GM21576 (cell line): ENCODE measurements around the gene TSPAN9.

Source experiments
- ATAC-seq: cut with Tn5 transposase; IDR thresholded peaks from one replicate; pipeline ENCODE4 v1.9.1; 2021; ENCODE audit warnings: mild to moderate bottlenecking, moderate library complexity; ENCODE audit not compliant: unreplicated experiment

Gene TSPAN9

GRCh38 chr12:3075315-3075714 is 1.9 kb upstream of the TSPAN9 start:
- ATAC-seq = no peak

GRCh38 chr12:3077572-3078081 is 448 bp downstream of the TSPAN9 start:
- ATAC-seq = no peak

DNA sequence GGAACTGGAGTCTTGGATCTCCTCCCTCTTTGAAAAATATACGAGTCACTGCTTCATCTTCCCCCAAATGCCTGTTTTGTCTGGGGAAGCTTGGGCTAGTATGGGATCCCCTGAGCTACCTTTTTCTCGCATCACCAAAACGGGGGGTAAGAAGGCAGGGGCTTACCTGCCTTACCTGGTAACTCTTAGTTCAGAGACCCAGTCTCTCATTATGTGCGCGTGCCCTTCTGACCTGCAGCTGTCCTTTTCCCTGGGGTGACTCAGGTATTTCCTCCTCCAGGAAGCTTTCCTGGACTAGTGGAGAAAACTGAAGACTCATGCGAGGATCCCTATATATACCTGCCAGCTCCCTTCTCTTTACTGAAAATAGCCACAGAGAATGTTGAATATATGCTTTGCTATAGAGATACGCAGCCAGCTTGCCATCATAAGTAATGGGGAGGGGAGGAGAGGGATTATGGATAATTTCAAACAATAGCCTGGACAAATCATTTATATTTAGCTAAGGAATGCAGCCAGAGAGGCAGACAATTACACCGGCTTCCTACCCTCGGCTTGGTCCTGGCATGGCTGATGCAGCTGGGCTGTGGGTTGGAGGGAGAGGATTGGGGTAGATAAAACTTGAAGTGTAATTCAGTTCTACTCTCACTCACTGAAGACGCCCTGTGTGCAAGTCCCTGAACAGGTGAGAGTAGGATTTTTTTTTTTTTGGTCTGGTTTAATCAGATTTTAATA is 1.1 kb downstream of the TSPAN9 start:
- no peak for ATAC-seq

- ATAC-seq = no peak
These were observed 3.9 kb downstream of the TSPAN9 start for GRCh38 chr12:3081091-3081490.

DNA sequence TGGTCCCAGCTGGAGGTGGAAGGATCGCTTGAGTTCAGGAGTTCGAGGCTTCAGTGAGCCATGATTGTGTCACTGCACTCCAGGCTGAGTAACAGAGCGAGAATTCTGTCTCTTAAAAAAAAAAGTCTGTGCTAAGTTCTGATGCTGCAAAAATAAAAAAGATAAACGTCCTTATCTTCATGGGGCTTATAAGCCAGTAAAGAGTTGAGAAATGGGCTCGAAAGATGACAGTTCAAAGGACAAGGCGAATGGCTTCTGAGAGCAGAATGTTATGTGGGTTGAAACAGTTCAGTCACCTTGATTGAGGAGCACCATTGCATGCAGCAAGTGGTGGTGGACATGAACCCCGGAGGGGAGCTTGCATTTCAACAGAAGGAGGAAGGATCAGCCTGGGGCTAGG is 4.7 kb downstream of the TSPAN9 start:
- no peak for ATAC-seq

GRCh38 chr12:3083241-3083920 is 6.2 kb downstream of the TSPAN9 start:
- no peak for ATAC-seq

GRCh38 chr12:3083921-3084347 is 6.8 kb downstream of the TSPAN9 start:
- ATAC-seq = no peak

DNA sequence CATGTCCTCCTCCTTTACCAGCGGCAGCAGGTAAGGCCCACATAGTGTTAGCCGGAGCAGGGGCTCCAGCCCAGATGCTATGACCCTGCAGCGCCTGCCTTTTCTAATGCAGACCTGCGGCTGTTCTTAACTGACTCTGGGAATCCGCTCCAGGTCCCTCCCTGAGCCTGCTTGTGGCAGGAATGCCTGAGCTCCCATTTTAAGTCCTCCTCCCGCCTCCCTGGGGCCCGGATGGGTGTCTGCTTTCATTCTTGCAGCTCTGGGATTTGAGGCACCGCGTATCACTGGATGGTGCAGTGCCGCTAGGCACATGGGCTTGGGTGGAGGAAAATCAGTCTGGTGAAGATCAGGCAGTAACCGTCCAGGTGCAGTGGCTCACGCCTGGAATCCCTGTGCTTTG is 7.6 kb downstream of the TSPAN9 start:
- no peak for ATAC-seq

DNA sequence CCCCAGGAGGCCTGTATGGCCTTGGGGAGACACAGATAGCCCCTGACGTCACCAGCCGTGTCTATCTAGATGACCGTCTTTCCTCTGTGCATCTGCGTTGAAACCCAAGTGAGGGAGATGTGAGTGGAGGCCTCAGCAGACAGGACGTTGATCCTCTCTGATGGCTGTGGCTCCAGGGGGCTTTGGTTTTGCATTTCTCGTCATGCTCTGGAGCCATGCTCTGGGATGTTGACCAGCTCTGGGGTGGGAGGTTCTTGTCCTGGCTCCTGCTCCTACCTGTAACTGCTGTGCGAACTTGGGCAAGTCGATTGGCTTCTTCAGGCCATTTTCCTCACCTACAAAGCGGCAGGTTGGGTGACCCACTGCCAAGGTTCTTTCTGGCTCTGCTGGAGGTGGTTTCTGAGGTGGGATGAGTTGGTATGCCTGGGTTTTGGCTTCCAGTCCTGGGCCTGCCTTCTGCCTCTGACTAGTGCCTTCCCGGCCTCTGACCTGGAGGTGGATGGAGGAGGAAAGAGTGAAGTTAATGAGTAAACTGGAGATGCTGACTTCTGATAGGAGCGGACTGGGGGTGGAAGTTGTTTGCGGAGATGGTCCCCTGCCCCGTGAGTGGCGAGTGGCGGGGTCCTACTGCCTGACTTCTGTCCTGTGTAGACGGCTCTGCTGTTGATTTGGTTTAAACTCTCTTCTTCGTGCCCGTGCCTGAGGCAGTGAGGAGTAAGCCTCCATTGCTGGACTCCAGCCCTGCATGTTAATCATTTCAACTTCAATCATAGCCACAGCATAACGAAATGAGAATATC is 8.4 kb downstream of the TSPAN9 start:
- ATAC-seq = no peak

- ATAC-seq = no peak
These were observed 9.0 kb downstream of the TSPAN9 start for GRCh38 chr12:3086211-3086610.

GRCh38 chr12:3086729-3087323 is 9.6 kb downstream of the TSPAN9 start:
- no peak for ATAC-seq

- no peak for ATAC-seq
These were observed 10.8 kb downstream of the TSPAN9 start for GRCh38 chr12:3087758-3088650.

GRCh38 chr12:3089588-3089987 is 12.4 kb downstream of the TSPAN9 start:
- no peak for ATAC-seq

DNA sequence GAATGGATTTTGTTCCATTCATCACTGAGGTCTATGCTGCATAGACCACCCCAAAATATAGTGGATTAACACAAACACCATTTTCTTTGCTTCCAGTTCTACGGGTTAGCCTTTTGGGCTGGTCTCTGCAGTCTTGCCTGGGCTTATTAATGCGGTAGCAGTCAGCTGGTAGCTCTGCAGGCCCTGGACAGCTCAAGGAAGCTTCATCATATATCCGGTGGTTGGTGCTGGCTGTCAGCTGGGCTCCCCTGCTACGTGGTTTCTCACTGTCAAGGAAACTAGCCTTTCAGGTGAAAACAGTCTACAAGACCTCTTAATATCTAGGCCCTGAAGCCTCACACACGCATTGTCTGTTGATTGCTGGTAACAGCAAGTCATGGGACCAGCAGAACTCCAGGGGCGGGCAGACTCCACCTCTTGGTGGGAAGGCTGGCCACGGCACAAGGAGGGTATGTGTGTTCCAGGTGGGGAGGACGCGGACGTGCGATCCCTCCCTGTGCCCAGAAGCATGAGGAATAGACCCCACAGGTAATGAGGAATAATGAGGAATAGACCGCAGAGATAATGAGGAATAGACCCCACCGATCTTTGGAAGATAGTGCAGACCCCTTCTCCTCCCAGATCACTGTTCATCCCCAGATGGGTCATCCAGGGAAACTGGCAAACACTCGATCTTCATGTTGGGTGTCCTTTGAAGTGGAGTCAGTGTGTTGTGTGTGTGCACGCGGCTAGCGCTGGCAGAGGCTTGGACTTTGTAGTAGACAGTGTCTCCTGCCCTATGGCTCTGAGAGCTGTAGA is 13.3 kb downstream of the TSPAN9 start:
- ATAC-seq = no peak

GRCh38 chr12:3091038-3091319 is 13.8 kb downstream of the TSPAN9 start:
- ATAC-seq = no peak

DNA sequence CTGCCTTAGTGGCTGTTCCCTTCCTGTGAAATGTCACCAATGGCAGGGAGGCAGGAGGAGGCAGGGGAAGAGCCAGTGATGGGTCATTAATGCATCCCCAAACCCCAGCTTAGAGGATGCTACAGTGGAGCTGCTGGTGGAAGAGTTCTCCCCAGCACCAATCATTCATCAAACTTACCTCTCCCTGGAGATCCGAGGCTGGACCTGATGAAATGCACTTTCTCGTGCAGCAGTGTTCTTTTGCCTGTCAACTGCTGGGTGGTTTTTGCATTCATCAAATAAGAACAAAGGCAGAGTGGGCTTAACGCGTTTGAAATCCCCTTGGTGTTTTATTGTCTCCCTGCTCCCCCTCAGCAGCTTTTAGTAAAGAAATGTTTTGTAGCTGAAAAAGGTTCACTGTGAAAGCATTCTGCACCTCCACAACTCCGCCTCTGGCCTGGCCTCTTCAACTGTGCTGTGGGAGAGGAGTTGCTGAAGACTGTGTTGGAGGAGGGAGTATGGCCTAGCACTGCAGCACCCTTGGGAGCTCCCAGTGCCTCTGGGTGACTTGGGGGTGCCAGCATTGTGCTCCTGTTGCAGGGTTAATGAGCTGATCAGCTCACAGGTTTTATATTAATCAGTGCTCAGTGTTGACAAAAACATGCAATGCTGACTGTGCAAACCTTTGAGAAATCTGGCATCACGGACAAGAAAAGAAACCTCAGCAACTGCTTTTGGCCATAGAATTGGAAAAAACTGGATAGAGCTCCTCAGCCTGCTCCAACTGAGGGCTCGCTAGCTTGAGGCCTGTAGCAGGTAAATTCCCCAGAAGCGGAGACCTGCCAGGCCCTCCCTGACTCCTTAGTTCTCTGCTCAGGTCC is 14.4 kb downstream of the TSPAN9 start:
- ATAC-seq = no peak

DNA sequence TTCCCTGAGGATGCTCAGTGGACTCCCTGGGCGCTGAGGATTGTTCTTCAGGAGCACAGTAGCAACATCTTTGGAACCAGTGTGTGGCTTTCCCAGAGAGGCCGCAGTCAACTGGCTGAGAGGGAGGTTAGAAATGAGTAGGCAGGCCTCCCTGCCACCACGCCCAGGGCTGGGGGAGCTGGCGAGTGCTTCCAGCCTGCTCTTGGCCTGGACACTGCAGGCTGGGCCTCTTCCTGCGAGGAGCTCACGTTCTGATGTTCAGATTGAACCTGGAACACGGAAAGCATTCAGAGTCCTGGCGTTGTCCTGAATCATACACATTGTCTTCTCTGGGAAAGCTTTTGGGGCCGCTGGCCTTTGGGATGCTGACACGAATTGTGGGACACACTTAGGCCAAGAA is 15.6 kb downstream of the TSPAN9 start:
- ATAC-seq = no peak

DNA sequence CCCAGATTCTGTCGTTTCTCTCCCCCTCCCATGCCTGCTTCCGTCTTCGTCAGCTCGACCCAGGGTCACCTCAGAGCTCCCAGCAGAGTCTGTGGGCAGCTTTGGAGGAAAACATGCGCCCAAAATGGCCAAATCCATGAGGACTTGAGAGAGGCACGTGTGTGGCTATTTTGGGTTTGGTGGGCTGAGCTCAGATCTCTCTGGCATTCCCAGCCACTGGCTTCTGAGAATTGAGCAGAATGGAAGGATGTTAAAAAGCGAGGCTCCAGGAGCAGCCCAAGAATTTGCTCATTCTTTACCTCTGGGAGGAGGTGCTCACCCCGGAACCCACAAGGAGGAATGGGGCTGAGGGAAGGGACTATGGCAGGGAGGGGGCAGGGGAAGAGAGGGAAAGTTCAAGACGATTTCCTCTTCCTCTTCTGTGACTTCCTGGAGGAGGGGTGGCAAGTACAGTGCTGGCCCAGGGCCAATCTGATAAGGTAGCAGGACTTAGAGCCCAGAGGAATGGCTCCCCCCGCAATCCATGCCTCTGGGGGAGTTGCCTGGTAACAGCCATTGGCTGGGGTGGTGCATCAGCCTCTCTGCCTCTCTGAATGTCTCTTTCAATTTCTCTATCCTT is 20.1 kb downstream of the TSPAN9 start:
- no peak for ATAC-seq
